ENCODE data around the gene AQP5. TPM values are rescaled to one million over a fixed set of nuclear protein-coding genes. Genes with fewer than 3 reads are reported as not detected.

Gene AQP5
- total RNA-seq, 6 experiments from 2014 or later, result not detected

DNA sequence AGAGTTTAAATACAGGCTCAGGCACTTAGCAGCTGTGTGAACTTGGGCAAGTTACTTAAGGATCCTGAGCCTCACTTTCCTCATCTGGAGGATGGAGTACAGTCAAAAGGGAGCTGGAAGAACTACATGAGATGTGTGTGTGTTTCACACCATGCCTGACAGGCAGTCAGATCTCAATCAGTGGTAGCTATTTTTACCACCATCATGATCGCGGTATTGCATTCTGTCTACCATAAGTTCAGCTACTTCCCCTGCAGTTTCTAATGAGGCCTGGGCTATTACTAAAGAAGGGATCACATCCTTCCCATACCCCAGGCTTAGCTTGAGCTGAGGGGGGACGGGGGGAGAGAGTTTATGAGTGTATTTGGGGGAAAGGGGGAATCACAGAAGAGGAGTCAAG is 18.1 kb downstream of the AQP5 start:
- no peak for DNase-seq
- TF ChIP-seq, protein P1, sequence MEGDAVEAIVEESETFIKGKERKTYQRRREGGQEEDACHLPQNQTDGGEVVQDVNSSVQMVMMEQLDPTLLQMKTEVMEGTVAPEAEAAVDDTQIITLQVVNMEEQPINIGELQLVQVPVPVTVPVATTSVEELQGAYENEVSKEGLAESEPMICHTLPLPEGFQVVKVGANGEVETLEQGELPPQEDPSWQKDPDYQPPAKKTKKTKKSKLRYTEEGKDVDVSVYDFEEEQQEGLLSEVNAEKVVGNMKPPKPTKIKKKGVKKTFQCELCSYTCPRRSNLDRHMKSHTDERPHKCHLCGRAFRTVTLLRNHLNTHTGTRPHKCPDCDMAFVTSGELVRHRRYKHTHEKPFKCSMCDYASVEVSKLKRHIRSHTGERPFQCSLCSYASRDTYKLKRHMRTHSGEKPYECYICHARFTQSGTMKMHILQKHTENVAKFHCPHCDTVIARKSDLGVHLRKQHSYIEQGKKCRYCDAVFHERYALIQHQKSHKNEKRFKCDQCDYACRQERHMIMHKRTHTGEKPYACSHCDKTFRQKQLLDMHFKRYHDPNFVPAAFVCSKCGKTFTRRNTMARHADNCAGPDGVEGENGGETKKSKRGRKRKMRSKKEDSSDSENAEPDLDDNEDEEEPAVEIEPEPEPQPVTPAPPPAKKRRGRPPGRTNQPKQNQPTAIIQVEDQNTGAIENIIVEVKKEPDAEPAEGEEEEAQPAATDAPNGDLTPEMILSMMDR (IDR thresholded peaks at IDR 0.05), result no peak
- no peaks in the 10 kb centered on the region for H3K27me3 Mint-ChIP-seq (ENCODE audit: insufficient read depth)
- no peak overlapping the region for H3K4me3 Mint-ChIP-seq
- no peaks in the 10 kb centered on the region for H3K9me3 Mint-ChIP-seq
- H3K4me1 Mint-ChIP-seq (ENCODE audit: low read depth), result peaks cover 27% of the 10 kb centered on the region
- H3K36me3 Mint-ChIP-seq (ENCODE audit: low read depth), result no peaks in the 10 kb centered on the region
- no peak overlapping the region for H3K27ac Mint-ChIP-seq

DNA sequence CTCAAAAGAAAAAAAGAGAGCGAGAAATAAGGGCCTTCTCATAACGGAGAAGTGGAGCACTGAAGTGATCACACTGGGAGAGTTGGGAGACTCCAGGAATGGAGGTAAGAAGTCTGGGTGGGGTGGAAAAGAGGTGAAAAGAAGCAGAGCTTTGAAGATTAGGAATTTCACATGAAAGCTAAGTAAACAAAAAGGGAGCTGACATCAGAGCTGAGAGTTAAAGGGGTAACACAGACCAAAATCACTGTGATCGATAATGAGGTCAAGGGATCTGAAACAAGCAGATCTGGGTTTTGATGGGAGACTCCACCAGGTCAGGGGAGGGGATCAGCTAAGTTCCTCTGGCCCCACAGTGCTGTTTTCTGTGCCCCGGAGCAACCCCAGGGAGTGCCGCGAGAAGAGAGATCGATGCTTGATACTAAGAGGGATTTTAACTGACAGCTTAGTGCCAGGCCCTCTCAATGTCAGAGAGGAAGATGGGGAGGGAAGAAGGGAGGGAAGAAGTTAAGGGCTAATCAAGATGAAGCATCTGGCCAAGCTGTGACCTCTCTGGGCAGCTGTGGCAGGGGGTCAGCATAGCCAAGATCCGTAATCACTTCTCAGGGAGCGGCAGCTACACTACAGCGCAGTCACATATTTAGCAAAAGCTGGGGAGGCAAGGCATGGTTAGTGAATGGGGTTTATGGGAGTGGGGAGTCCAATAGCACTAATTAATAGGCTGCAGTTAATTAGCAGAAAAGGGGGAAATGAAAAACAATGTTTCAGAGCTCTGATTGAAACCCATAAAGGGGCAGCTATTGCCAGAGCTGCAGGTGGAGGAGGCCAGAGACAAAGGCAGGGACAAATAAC is 19.1 kb downstream of the AQP5 start:
- Mint-ChIP-seq H3K4me1 (ENCODE audit: low read depth) (peaks cover 36% of the 10 kb centered on the region), H3K36me3 (ENCODE audit: low read depth) (no peaks in the 10 kb centered on the region), H3K4me3 (no peak overlapping the region), H3K27me3 (ENCODE audit: insufficient read depth) (no peaks in the 10 kb centered on the region), H3K9me3 (no peaks in the 10 kb centered on the region), H3K27ac (no peak overlapping the region)
- TF ChIP-seq, protein P1 (IDR thresholded peaks at IDR 0.05), result no peak
- DNase-seq, result no peak

GRCh38 chr12:49982246-49983087 is 20.8 kb downstream of the AQP5 start:
- TF ChIP-seq, protein P1 (IDR thresholded peaks at IDR 0.05), result no peak
- peak; percentile 23 for DNase-seq
- Mint-ChIP-seq H3K36me3 (ENCODE audit: low read depth) (no peaks in the 10 kb centered on the region), H3K4me1 (ENCODE audit: low read depth) (peaks cover 45% of the 10 kb centered on the region), H3K9me3 (no peaks in the 10 kb centered on the region), H3K4me3 (no peak overlapping the region), H3K27me3 (ENCODE audit: insufficient read depth) (no peaks in the 10 kb centered on the region), H3K27ac (peak overlapping the region; percentile 60)

DNA sequence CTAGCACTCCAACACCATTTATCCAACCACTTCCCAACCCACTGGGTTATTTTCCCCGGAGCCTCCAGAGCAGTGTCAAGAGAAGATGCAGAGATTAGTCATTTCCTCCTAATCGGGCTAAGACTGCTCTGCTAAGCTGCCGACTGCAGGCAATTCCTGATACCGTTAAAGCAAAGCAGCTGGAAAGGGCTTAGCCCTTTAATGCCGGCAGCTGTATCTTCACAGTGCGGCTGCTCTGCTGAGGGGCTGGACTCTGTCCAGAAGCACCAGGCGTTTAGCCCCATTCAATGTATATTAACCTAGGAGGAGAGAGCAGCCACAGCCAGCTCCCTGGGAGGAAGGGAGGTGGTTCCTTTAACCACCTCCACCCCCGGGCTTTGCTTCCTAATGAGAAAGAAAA is 22.2 kb downstream of the AQP5 start:
- Mint-ChIP-seq H3K4me3 (peak overlapping the region; percentile 65), H3K27ac (peak overlapping the region; percentile 87), H3K36me3 (ENCODE audit: low read depth) (peaks cover 6% of the 10 kb centered on the region; the same call in 1 of the 2 replicates), H3K4me1 (ENCODE audit: low read depth) (peaks cover 45% of the 10 kb centered on the region), H3K9me3 (no peaks in the 10 kb centered on the region), H3K27me3 (ENCODE audit: insufficient read depth) (no peaks in the 10 kb centered on the region)
- TF ChIP-seq, protein P1 (IDR thresholded peaks at IDR 0.05), result no peak; the same call in none of the 2 replicates
- DNase-seq, result peak; percentile 82

GRCh38 chr12:49984476-49985359 is 23.0 kb downstream of the AQP5 start:
- H3K4me1 Mint-ChIP-seq (ENCODE audit: low read depth), result peaks cover 45% of the 10 kb centered on the region
- DNase-seq, result no peak
- H3K4me3 Mint-ChIP-seq, result 0 out of 2 replicates have a peak overlapping the region, but pooled peaks have one; percentile 13
- H3K9me3 Mint-ChIP-seq, result no peaks in the 10 kb centered on the region
- peaks cover 9% of the 10 kb centered on the region; the same call in 1 of the 2 replicates for H3K36me3 Mint-ChIP-seq (ENCODE audit: low read depth)
- TF ChIP-seq, protein P1 (IDR thresholded peaks at IDR 0.05), result no peak
- no peaks in the 10 kb centered on the region for H3K27me3 Mint-ChIP-seq (ENCODE audit: insufficient read depth)
- H3K27ac Mint-ChIP-seq, result peak overlapping the region; percentile 87

Measured in HFFc6 (cell line).